OCI-LY1 (cell line): ENCODE results near the gene ADK.

Experiments
- CTCF ChIP-seq: fragments of 200-600 bp; sonication (generic), shearing (Covaris generic); IDR thresholded peaks from 2 replicates; pipeline ENCODE4 v1.5.1; 2017; ENCODE audit warnings: mild to moderate bottlenecking, antibody characterized with exemption, low read length, moderate library complexity, mixed read lengths
- EZH2 ChIP-seq: fragments of 200-600 bp; sonication (generic), shearing (Covaris generic); IDR thresholded peaks from 2 replicates; pipeline ENCODE4 v1.8.0; 2017; ENCODE audit warnings: borderline replicate concordance, mixed run types, mild to moderate bottlenecking, antibody characterized with exemption, low read length, moderate library complexity, mixed read lengths

GRCh38 chr10:74417397-74417796, 266.4 kb downstream of the ADK start:
- TF ChIP-seq CTCF (no peak), EZH2 (no peak)
